ENCODE results near the gene XCL1. TPM values are rescaled to one million over a fixed set of nuclear protein-coding genes. Genes with fewer than 3 reads are reported as not detected.

Gene XCL1
- total and polyA plus RNA-seq, 2 experiments from 2014 or later: 0.24 TPM; not detected in 1

DNA sequence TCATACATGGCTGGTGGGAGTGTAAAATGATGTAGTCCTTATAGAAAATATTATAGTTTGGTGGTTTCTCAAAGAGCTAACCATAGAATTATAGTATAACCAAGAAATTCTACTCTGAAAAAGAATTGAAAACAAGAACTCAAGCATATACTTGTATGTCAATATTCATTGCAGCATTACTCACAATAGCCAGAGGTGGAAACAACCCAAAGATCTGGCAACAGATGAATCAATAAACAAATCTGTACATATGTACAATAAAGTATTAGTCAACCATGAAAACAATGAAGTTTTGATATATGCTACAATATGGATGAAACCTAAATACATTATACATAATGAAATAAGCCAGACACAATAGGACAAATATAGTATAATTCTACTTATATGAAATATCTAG, 29.7 kb downstream of the XCL1 start:
- TF ChIP-seq EZH2phosphoT487 (IDR thresholded peaks at IDR 0.05; ENCODE audit: unreplicated experiment) (no peak), NANOG (IDR thresholded peaks at IDR 0.05; ENCODE audit: borderline replicate concordance) (no peak), ZNF114 (CRISPR knock-in tag; IDR thresholded peaks at IDR 0.05) (no peak), STAT1 (IDR thresholded peaks at IDR 0.05; ENCODE audit: unreplicated experiment) (no peak), CREB1 (CRISPR knock-in tag; IDR thresholded peaks at IDR 0.05; ENCODE audit: low read depth) (no peak), JUNB (IDR thresholded peaks at IDR 0.05; ENCODE audit: unreplicated experiment) (no peak), ZNF331 (CRISPR knock-in tag; IDR thresholded peaks at IDR 0.05; ENCODE audit: low read depth) (no peak), POLR2AphosphoS5 (IDR thresholded peaks at IDR 0.05; ENCODE audit: low read depth) (no peak)
- TF ChIP-seq, protein P1, sequence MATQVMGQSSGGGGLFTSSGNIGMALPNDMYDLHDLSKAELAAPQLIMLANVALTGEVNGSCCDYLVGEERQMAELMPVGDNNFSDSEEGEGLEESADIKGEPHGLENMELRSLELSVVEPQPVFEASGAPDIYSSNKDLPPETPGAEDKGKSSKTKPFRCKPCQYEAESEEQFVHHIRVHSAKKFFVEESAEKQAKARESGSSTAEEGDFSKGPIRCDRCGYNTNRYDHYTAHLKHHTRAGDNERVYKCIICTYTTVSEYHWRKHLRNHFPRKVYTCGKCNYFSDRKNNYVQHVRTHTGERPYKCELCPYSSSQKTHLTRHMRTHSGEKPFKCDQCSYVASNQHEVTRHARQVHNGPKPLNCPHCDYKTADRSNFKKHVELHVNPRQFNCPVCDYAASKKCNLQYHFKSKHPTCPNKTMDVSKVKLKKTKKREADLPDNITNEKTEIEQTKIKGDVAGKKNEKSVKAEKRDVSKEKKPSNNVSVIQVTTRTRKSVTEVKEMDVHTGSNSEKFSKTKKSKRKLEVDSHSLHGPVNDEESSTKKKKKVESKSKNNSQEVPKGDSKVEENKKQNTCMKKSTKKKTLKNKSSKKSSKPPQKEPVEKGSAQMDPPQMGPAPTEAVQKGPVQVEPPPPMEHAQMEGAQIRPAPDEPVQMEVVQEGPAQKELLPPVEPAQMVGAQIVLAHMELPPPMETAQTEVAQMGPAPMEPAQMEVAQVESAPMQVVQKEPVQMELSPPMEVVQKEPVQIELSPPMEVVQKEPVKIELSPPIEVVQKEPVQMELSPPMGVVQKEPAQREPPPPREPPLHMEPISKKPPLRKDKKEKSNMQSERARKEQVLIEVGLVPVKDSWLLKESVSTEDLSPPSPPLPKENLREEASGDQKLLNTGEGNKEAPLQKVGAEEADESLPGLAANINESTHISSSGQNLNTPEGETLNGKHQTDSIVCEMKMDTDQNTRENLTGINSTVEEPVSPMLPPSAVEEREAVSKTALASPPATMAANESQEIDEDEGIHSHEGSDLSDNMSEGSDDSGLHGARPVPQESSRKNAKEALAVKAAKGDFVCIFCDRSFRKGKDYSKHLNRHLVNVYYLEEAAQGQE (IDR thresholded peaks at IDR 0.05; ENCODE audit: unreplicated experiment): no peak
- TF ChIP-seq, protein P2, sequence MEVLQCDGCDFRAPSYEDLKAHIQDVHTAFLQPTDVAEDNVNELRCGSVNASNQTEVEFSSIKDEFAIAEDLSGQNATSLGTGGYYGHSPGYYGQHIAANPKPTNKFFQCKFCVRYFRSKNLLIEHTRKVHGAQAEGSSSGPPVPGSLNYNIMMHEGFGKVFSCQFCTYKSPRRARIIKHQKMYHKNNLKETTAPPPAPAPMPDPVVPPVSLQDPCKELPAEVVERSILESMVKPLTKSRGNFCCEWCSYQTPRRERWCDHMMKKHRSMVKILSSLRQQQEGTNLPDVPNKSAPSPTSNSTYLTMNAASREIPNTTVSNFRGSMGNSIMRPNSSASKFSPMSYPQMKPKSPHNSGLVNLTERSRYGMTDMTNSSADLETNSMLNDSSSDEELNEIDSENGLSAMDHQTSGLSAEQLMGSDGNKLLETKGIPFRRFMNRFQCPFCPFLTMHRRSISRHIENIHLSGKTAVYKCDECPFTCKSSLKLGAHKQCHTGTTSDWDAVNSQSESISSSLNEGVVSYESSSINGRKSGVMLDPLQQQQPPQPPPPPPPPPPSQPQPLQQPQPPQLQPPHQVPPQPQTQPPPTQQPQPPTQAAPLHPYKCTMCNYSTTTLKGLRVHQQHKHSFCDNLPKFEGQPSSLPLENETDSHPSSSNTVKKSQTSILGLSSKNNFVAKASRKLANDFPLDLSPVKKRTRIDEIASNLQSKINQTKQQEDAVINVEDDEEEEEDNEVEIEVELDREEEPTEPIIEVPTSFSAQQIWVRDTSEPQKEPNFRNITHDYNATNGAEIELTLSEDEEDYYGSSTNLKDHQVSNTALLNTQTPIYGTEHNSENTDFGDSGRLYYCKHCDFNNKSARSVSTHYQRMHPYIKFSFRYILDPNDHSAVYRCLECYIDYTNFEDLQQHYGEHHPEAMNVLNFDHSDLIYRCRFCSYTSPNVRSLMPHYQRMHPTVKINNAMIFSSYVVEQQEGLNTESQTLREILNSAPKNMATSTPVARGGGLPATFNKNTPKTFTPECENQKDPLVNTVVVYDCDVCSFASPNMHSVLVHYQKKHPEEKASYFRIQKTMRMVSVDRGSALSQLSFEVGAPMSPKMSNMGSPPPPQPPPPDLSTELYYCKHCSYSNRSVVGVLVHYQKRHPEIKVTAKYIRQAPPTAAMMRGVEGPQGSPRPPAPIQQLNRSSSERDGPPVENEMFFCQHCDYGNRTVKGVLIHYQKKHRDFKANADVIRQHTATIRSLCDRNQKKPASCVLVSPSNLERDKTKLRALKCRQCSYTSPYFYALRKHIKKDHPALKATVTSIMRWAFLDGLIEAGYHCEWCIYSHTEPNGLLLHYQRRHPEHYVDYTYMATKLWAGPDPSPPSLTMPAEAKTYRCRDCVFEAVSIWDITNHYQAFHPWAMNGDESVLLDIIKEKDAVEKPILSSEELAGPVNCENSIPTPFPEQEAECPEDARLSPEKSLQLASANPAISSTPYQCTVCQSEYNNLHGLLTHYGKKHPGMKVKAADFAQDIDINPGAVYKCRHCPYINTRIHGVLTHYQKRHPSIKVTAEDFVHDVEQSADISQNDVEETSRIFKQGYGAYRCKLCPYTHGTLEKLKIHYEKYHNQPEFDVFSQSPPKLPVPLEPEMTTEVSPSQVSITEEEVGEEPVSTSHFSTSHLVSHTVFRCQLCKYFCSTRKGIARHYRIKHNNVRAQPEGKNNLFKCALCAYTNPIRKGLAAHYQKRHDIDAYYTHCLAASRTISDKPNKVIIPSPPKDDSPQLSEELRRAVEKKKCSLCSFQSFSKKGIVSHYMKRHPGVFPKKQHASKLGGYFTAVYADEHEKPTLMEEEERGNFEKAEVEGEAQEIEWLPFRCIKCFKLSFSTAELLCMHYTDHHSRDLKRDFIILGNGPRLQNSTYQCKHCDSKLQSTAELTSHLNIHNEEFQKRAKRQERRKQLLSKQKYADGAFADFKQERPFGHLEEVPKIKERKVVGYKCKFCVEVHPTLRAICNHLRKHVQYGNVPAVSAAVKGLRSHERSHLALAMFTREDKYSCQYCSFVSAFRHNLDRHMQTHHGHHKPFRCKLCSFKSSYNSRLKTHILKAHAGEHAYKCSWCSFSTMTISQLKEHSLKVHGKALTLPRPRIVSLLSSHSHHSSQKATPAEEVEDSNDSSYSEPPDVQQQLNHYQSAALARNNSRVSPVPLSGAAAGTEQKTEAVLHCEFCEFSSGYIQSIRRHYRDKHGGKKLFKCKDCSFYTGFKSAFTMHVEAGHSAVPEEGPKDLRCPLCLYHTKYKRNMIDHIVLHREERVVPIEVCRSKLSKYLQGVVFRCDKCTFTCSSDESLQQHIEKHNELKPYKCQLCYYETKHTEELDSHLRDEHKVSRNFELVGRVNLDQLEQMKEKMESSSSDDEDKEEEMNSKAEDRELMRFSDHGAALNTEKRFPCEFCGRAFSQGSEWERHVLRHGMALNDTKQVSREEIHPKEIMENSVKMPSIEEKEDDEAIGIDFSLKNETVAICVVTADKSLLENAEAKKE (CRISPR knock-in tag; IDR thresholded peaks at IDR 0.05): no peak
- TF ChIP-seq, protein P3, sequence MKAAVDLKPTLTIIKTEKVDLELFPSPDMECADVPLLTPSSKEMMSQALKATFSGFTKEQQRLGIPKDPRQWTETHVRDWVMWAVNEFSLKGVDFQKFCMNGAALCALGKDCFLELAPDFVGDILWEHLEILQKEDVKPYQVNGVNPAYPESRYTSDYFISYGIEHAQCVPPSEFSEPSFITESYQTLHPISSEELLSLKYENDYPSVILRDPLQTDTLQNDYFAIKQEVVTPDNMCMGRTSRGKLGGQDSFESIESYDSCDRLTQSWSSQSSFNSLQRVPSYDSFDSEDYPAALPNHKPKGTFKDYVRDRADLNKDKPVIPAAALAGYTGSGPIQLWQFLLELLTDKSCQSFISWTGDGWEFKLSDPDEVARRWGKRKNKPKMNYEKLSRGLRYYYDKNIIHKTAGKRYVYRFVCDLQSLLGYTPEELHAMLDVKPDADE (IDR thresholded peaks at IDR 0.05): no peak
- Histone ChIP-seq H3K4me1 (ENCODE audit: insufficient read depth) (peaks cover 4% of the 10 kb centered on the region; the same call in 1 of the 2 replicates), H4K20me1 (replicated peaks; ENCODE audit: insufficient read depth) (no peaks in the 10 kb centered on the region), H3K27ac (ENCODE audit: low read depth) (no peak overlapping the region), H3K4me3 (no peak overlapping the region), H3K9me2 (ENCODE audit: insufficient read depth) (no peaks in the 10 kb centered on the region), H3K36me3 (ENCODE audit: insufficient read depth) (no peaks in the 10 kb centered on the region), H3K4me2 (no peak overlapping the region), H3K27me3 (ENCODE audit: insufficient read depth) (no peaks in the 10 kb centered on the region), H2AFZ (no peak overlapping the region), H3F3A (replicated peaks; ENCODE audit: low read depth) (no peaks in the 10 kb centered on the region), H3K79me2 (replicated peaks; ENCODE audit: insufficient read depth) (no peaks in the 10 kb centered on the region)
- ATAC-seq: no peak
- H3K4me1 Mint-ChIP-seq: peaks cover 10% of the 10 kb centered on the region
- H3K9me3 Mint-ChIP-seq: no peaks in the 10 kb centered on the region
- H3K4me3 Mint-ChIP-seq: no peak overlapping the region
- peaks cover 3% of the 10 kb centered on the region for H3K27me3 Mint-ChIP-seq (ENCODE audit: insufficient read depth, low read depth, poor library complexity)
- no peak for DNase-seq (ENCODE audit: low spot score)
- H3K36me3 Mint-ChIP-seq (ENCODE audit: low read depth): no peaks in the 10 kb centered on the region
- no peak overlapping the region for H3K27ac Mint-ChIP-seq

Data from GM23338 (cell line).